Mucosa of gallbladder (tissue), 1 donor: ENCODE data around the gene TTC9B. TPM values are rescaled to one million over a fixed set of nuclear protein-coding genes. Genes with fewer than 3 reads are reported as not detected.

ENCODE experiments used
- DNase-seq: peaks from one replicate; pipeline ENCODE4 v3.0.0-alpha.2; 2020; ENCODE audit warnings: low spot score
- total RNA-seq: library from RNA; stranded (reverse); gene quantifications from one replicate; pipeline ENCODE4 v1.2.1, GENCODE V29; 2021
- donor health status: DM: no; HTN: no; CAD: no.

Gene TTC9B
- total RNA-seq, 1 donor from 2014 or later, result not detected

- DNase-seq, result no peak
These were observed 29.6 kb upstream of the TTC9B start for GRCh38 chr19:40247735-40248262.

DNA sequence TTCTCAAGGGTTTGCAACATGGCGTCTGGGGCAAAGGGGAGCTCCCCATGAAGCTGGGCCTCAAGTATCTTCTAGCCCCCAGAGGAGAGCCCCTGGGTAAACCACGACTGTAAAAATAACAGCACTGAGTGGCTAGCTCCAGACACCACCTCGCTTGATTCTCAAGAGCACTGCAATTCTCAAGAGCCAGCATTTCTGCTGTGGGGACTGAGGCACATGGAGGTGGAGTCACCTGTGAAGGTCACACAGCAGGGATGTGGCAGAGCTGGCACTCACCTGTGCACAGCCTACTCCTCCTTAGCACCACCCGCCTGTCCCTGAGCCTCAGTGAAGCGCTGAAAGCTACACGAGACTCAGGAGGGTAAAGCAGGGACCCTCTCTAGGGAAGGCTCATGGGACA lies 29.0 kb upstream of the TTC9B start:
- no peak for DNase-seq

DNA sequence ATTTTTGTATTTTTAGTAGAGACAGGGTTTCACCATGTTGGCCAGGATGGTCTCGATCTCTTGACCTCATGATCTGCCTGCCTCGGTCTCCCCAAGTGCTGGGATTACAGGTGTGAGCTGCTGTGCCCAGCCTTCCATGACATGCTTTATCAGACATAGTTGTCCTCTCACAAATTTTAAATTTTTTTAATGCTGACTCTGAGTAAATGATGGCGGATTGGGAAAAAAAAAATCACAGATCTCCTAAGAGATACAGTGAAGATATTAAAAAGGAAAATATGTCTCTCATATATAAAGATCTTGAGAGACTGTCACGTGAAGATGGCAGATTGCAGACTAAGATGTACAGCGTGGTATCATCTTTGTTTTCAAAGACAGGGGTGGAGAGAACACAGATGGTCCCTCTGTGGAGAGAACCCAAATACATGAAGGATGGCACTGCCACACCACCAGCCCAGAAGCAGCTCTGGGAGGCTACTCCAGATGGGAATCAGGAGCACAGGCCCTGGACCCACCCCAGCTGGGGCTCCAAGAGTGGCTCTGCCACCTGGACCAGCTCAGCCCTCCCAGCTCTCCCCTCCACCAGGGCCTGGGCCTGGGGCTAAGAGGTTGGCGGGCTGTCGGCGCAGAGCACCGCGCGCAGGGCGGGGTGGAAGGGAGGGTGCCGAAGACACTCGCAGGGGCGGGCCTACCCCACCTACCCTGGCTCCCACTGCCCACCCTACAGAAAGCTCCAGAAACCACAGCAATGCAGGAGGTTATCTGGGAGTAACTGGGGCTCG lies 28.3 kb upstream of the TTC9B start:
- DNase-seq, result no peak

DNA sequence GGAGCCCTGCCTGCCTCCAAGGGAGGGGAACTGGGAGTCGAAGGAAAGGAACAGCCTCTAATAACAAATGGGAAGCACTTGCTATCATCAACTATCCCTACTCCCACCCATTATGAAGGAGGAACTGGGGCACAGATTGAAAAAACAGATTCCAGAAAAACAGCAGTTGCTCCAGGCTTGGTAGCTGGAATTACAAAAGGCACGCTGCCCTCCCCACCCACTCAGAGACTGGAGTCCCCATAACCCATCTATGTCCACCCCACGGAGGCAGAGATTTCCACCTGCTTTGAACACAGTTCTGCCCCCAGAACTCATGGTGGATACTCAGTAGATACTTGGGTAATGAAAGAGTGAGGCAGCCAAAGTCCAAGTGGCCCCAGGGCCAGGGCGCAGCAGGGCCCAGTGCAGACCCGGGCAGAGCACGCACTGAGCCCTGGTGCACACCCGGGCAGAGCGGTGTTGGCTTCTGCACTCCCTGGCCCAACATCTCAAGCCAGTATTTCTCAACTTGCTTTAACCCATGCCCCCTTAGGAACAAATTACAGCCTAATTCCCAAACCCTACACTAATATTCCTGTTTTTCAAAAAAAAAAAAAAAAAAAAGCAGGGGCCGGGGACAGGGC lies 27.4 kb upstream of the TTC9B start:
- no peak for DNase-seq

DNA sequence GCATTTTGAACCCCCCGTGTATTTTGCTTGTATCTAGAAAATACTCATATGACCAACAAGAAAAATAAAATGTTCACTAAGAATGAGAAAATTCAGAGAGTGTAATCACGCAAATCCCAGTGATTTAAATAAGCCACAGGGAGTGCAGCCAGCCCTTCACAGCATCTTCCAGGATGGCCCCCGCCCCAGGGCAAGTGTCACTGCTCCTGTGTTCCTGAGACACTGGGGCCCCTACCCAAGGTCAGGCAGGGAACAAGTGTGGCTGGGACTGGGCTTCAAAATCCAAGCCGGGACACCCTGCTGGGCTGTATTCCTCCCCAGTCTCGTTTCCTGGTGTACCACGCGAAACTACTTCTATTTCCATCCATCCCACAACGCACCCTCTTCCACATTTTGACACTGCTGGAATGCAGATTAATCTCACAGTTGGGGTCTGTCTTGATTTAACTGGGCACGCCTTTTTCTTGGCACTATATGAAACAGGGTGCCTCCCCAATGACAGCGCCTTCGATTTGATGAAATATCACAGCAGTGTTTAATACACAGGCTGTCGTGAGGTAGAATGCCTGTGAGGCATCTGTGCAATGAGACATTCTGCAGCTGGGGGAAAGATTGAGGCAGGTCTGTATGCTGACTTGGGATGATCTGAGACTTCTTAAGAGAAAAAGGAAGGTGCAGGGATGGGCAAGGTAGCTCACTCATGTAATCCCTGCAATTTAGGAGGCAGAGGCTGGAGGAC lies 26.6 kb upstream of the TTC9B start:
- no peak for DNase-seq

DNA sequence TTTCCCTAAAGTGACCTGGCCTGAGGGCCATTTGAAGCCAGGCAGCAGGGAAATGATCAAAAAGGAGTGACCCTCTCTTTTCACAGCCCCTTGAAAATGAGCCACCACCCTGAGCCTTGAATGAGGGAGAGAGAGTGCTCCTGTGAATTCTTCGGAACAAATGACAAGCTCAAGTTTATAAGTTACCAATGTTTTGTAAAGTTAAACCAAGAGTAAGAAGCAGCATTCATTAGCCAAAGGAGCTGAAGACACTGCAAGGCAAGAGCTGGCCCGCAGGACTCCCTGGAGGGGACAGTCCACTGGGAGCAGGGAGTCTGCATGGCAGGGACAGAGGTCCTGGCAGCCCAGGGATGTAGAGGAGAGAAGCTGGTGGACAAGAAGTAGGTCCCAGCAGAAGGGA lies 25.0 kb upstream of the TTC9B start:
- no peak for DNase-seq

DNA sequence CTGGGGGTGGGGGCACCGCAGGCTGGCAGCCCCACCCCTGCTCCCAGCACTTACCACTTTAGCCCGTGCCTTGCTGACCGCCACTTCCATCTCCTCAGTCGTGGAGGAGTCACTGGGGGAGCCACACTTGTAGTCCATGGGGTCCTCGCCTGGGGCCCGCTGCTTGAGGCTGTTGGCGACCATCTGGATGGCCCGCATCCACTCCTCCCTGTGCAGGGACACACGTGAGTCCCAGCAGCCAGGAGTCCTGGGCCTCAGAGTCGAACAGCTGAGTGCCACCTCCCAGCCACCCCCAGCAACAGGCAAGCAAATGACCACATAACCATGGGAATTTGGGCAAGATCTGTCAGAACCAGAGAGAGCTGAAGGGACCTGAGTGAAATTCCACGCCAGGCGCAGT lies 24.3 kb upstream of the TTC9B start:
- no peak for DNase-seq

GRCh38 chr19:40241809-40242384 lies 23.7 kb upstream of the TTC9B start:
- peak; percentile 27 for DNase-seq

DNA sequence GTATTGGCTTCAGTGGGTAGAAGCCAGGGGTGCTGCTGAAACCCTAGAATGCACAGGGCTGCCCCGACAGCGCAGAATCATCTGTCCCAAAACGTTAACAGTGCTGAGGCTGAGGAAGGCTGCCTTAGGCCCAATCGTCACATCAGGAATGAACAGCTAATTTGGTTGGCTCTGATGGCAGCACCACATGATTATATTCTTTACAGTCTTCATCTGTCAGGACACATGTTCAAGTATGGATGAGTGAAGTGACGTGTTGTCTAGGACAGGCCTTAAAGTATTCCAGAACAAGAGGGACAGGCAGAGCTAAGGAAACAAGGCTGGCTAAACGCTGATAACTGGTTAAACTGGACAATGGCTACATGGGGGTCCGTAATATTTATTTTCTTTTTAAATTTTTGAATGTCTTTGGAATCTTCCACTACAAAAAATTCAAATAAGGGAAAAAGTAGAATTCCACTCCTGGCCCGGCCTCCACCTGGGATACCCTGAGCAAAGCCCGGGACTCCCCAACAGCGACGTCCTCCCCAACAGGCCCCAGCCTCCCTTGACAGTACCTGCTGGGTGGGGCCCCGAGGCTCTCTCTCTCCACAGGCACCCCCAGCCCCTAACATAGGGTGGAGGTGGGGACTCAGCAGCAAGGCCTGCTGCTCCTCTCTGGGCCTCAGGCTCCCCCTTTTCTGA lies 23.1 kb upstream of the TTC9B start:
- DNase-seq, result no peak

DNA sequence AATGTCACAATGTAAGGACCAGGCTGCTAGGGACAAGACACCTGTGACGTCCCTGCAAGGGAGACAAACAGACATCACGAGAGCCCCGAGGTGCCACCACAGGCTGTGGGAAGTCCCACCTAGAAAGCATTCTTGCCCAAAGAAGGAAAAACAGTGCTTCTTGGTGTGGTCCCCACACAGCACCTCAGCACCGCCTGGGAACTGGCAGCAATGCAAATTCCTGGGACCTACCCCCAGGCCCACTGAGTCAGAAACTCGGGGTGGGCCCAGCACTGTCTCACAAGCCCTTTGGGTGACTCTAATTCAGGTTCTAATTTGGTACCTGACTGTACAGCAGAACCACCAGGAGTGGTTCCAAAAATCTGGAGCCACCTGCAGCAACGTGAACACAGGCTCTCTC lies 22.1 kb upstream of the TTC9B start:
- DNase-seq, result no peak

DNA sequence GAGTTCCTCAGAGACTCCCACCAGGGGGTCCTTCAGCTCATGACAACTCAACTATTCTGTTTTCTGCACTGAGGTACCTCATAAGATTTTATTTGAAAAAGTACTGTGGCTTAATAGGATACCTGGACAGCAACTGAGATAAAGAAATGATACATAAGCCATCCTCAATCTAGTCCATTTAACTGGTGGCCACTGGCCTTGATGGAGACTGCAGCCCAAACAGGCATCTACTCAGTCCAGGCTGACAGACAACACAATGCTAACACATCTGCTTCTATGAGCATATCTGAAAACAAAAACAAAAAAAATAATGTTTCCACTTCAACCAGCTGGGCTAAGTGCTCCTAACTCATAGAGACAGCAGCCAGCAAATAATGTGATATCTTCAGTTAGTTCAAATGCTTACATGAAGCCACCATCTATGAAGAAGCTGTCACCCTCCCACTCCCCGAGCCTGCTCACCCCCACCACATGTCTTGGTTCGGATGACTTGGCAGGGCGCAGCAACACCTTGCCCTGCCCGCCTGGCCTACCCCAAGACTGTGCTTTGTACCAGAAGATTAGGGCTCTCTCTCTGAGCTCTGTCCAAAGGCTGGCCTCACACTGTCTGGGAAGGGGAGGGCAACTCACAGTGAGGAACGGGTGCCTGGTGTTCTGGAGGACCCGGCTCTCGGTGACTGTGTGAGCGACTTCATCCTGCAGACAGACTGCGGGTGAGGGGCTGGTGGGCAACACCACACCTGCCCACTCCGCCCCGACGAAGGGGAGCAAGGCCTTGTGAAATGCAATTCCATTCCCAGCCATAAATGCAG lies 21.4 kb upstream of the TTC9B start:
- DNase-seq, result no peak

DNA sequence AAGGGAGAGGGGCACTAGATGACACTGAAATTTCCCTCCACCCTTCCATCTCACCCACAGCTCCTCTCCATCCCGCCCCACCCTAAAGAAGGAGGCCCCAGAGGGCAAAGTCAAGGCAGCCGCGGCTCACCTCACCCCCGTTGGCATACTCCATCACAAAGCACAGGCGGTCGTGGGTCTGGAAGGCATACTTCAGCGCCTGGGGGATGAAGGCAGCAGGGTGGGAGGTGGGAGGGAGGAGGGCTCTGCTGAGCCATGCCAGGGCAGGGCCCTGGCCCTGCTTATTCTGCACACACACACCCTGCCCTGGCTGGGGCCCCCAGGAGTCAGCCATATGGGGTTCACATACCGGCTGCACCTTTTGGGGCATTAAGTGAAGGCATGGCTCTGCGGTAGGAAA lies 20.6 kb upstream of the TTC9B start:
- DNase-seq, result no peak

DNA sequence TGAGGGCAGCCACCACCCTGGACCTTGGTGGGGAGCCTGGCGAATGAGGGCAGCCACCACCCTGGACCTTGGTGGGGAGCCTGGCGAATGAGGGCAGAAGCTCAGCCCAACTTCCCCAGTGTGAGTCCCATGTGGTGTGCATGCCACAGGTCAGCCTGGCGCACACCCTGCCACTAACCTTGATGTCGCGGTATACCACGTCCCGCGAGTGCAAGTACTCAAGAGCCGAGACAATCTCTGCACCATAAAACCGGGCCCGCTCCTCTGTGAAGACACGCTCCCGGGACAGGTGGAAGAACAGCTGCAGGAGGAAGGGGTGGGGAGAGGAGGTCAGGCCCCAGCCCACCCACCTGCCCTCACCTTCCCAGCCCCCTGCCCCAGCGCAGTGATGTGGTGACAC lies 19.6 kb upstream of the TTC9B start:
- no peak for DNase-seq

DNA sequence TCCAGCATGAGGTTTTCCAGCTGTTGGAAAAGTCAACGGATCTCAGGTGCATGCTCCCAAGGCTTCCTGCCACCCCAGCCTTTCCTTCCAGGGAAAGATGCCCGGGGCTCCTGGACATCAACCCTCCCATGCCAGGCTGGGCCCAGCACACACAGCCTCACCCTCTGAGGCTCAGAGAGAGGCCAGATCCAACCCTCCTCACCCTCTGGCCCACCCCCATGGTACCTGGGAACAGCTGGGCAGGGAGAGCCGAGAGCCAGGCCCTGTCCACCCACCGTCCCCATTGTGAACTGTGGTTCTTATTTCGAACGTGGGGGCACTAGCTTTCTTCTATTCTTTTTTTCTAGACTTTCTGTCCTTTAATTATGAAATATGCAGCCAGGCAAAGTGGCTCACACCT lies 18.2 kb upstream of the TTC9B start:
- DNase-seq, result no peak

DNA sequence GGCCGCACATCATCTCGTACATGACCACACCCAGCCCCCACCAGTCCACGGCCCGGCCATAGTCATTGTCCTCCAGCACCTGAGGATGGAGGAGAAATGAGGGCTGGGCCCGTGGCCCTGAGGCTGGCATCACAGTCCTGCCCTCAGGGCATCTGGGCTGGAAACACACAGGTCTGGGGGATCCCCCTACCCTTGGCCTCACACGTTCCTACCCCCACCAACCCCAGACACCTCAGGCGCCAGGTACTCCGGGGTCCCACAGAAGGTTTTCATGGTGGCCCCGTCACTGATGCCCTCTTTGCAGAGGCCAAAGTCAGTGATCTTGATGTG lies 17.8 kb upstream of the TTC9B start:
- no peak for DNase-seq

GRCh38 chr19:40235238-40236025 lies 17.2 kb upstream of the TTC9B start:
- no peak for DNase-seq

DNA sequence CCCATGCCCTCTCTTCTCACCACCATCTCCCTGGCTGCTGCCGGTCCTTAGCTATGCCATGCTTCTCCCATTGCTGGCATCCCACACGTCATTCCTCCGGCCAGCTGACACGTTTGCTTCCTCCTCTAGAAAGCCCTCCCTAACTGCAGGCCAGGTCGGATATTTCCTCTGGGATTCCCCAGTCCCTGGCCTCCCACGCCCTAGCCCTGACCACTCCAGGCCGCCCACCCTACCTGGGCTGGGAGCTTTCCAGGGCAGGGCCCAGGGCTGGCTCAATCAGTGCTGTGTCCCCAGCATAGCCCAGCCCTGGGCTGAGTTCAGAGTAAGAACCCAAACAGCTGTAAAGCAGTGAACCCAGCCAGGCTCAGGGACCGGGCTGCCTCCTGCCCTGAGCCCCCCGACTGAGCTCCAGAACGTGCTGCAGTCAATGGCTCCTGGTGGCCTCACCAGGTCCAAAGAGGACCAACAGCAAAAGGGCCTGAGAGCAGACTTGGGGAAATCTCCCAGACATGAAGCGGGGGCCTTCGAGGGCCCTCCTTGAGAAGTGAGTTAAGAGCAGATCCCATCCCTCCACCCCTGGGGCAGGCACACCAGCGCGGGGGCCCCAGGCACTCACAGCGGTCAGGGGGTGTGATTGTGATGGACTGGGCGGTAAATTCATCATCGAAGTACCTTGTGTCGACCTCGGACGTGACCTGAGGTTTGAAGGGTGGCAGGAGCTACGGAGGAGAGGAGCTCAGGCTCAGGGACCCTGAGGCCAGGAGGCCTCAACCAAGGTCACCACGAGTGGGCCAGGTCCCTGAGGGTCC lies 16.4 kb upstream of the TTC9B start:
- DNase-seq, result no peak

DNA sequence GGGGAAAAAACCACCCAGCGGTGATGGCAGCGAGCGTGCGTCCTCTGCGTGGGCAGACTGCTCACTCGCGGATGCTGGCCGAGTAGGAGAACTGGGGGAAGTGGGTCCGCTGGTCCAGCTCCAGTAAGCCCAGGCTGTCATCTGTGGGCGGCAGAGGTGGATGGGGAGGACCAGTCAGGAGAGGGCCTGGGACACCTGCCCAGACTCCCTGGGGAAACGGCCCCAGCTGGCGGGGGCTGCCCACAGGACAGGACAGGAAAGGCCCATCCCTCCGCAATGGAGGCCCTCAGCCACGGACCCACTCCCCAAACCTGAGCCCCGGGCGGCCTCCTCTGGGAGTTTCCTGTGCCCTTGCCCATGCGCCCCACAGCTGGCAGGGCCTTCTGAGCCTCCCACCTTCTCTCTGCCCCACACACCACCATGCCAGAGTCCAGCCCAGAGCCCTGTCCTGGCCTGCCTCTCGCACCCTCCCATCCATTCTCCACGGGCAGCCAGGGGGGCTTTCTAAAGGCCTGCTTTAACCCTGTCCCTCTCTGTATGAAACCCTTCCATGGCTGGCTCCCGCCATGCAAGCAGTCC lies 15.7 kb upstream of the TTC9B start:
- no peak for DNase-seq
